Fibroblast of the aortic adventitia (primary cell): ENCODE data around the gene ART4. TPM values are rescaled to one million over a fixed set of nuclear protein-coding genes. Genes with fewer than 3 reads are reported as not detected.

Source experiments
- DNase-seq: peaks from one replicate; pipeline ENCODE4 v3.0.0-alpha.2; 2010; ENCODE audit warnings: low read depth
- H3K4me3 ChIP-seq: 2 replicates; pipeline ENCODE4 v1.5.1; 2011; ENCODE audit warnings: low read depth, mild to moderate bottlenecking, control low read depth, low read length, moderate library complexity
- total RNA-seq: library from RNA; depleted of rRNA; stranded (reverse); fragments of >200 nt; gene quantifications from 2 replicates; pipeline ENCODE4 v1.2.3, GENCODE V29; 2012; ENCODE audit warnings: low replicate concordance
- TF ChIP-seq, protein P1 (sequence below): IDR thresholded peaks from 2 replicates; pipeline ENCODE4 v1.5.1; 2011; ENCODE audit warnings: mild to moderate bottlenecking, low read length, control low read depth, inconsistent platforms; ENCODE audit not compliant: insufficient read depth

Gene ART4
- 0.36 TPM in 1 of 2 replicates, not detected in the other for total RNA-seq

DNA sequence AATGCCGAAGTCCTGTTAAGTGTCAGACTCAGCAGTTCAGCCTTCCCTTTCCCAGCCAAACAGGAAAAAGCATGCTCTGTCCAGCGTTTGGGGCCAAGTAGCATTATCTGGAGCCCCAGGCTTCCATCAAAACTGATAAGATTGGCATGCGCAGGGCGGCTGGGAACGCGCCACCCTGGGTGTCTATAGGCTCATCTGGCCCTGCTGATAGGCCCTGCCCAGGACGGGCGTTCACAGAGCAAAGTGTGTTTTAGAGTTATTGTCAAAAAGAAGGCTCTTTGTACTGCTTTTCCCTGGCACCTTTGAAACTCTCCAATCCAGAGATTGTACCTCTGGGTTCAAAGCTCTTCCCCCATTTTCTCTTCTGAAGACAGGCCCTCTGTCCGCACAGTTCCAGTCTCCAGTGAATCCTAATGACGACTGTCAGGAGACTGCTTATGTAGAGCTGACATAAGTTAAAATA, at the start of gene ART4:
Gene ART4, minus strand, starts transcription at position 102 of the 463 bp plus-strand sequence. CDS start 413 bp downstream, outside the sequence.
- TF ChIP-seq, protein P1, sequence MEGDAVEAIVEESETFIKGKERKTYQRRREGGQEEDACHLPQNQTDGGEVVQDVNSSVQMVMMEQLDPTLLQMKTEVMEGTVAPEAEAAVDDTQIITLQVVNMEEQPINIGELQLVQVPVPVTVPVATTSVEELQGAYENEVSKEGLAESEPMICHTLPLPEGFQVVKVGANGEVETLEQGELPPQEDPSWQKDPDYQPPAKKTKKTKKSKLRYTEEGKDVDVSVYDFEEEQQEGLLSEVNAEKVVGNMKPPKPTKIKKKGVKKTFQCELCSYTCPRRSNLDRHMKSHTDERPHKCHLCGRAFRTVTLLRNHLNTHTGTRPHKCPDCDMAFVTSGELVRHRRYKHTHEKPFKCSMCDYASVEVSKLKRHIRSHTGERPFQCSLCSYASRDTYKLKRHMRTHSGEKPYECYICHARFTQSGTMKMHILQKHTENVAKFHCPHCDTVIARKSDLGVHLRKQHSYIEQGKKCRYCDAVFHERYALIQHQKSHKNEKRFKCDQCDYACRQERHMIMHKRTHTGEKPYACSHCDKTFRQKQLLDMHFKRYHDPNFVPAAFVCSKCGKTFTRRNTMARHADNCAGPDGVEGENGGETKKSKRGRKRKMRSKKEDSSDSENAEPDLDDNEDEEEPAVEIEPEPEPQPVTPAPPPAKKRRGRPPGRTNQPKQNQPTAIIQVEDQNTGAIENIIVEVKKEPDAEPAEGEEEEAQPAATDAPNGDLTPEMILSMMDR, result no peak
- DNase-seq, result peak; percentile 56
- H3K4me3 ChIP-seq, result peak within 1 kb of the TSS; percentile 0

DNA sequence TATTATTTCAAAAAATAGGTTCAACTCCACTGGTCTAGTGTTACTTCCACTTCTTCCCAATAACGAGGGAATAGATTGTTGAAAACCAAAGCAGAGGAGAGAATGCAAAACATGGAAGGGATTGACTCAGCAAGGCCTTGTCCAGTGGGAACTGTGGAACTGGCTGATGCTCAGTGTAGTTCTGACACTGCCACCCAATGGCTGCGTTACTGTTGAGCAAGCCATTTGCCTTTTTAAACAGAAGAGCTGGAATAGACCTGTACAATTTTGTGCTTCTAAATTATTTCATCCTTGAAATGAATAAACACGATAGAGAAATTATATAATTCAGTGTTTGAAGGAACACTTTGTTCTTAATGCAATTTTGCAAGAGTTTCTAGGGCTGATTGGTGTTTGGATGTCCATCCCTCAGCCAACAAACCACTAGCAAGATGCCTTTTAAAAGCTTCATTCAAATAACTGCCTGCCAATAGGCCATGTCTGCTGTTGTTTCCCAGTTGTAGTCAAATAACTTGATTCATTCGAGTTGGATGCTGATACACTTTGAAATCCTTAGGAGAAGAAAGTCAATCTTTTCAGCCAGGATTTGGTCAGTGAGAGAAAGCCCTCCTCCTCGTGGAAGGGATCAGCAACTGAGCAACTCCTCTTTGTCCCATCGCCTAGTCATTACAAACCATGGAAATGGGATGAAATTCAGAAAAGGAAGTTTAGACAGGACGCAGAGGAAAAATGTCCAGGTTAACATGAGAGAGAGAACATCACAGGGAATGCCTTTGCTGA, 49.6 kb upstream of the ART4 start:
- no peak overlapping the region for H3K4me3 ChIP-seq
- DNase-seq, result peak; percentile 69
- TF ChIP-seq, protein P1, result peak; percentile 52

- TF ChIP-seq, protein P1, result no peak
- DNase-seq, result no peak
- H3K4me3 ChIP-seq, result no peak overlapping the region
Measured at GRCh38 chr12:14890701-14891100, 47.4 kb upstream of the ART4 start.

- TF ChIP-seq, protein P1, result no peak
- DNase-seq, result no peak
- peak overlapping the region; percentile 73 for H3K4me3 ChIP-seq
Measured at GRCh38 chr12:14886271-14886670, 42.9 kb upstream of the ART4 start.

GRCh38 chr12:14885718-14886221, 42.4 kb upstream of the ART4 start, which contains the start of gene MGP:
Gene MGP (minus strand): TSS chr12:14885854. CDS start chr12:14885791, 63 bp downstream.
- DNase-seq, result peak; percentile 98
- TF ChIP-seq, protein P1, result no peak
- H3K4me3 ChIP-seq, result peak within 1 kb of the TSS; percentile 73

DNA sequence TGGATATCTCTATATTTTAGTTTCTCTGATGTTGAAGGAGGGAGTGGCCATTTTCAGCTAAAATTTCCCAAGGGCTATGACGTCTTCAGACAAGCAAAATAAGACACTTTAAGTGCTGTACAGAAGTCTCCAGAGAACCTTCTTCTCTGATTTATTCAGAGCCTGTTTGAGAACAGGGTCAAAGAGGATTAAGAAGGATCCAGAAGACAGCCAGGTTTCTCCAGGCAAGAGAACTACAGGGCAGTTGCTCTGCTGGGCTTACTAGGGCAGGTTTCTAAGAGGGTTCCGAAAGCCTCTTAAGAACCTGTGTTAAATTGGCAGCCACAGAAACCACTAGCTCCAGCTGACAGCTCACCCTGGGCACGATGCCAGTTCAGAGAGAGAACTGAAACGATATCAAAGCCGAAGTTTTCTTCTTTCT, 41.1 kb upstream of the ART4 start:
- TF ChIP-seq, protein P1, result no peak

More for the DNA sequence above, 41.1 kb upstream of the ART4 start:
- peak overlapping the region; percentile 73 for H3K4me3 ChIP-seq
- DNase-seq, result peak; percentile 91
